Measurements from ENCODE around the gene PDLIM4.

- TF ChIP-seq CTCF (conservative IDR thresholded peaks at IDR 0.05) (no peak), ZFX (IDR thresholded peaks at IDR 0.05) (no peak)
Observed at GRCh38 chr5:132214491-132214890, 43.0 kb upstream of the PDLIM4 start.
